Endothelial cell of umbilical vein (primary cell): ENCODE data around the gene AJM1. TPM values are rescaled to one million over a fixed set of nuclear protein-coding genes. Genes with fewer than 3 reads are reported as not detected.

Experiments
- BruUV-seq: library from RNA; stranded (reverse); fragments of 400-500 nt; replicated peaks from 2 replicates; lab custom pipeline; 2021; lab: Mats Ljungman, UMichigan
- CTCF ChIA-PET: fragments of 300-600, 350-600 bp; sonication (Branson Sonifier 250); formaldehyde crosslinking; loops from one replicate; lab custom pipeline; 2021; ENCODE audit warnings: antibody characterized with exemption, inconsistent platforms; lab: Charles Lee
- POLR2A ChIA-PET: fragments of 300-600, 350-600 bp; sonication (Branson Sonifier 250); formaldehyde crosslinking; loops from one replicate; lab custom pipeline; 2021; ENCODE audit warnings: antibody characterized with exemption, inconsistent platforms; lab: Charles Lee
- DNase-seq: peaks from one replicate; pipeline ENCODE4 v3.0.0-alpha.2; 2011; ENCODE audit warnings: low read depth, low spot score
- FAIRE-seq: peaks from 2 replicates; lab custom pipeline; 2011; peaks lifted over from hg19 to GRCh38; lab: Jason Lieb, UNC
- H2AFZ ChIP-seq: 2 replicates; pipeline ENCODE4 v1.6.0; 2012; ENCODE audit warnings: low read depth, low read length, control low read depth, inconsistent platforms
- H3K27ac ChIP-seq: 2 replicates; pipeline ENCODE4 v1.5.1; 2011; ENCODE audit warnings: low read depth, mild to moderate bottlenecking, control low read depth, low read length, moderate library complexity; ENCODE audit not compliant: insufficient read depth
- H3K27me3 ChIP-seq, 2 experiments: 2 replicates each; pipeline versions ENCODE4 v1.6.0 to v1.6.1; 2011; ENCODE audit warnings: low read length in 2 of 2, mixed read lengths in 1 of 2; ENCODE audit not compliant: control insufficient read depth in 2 of 2, insufficient read depth in 2 of 2
- H3K36me3 ChIP-seq, 2 experiments: 2 replicates in 1 of 2; 3 replicates in 1 of 2; pipeline ENCODE4 v1.5.1; 2011; ENCODE audit warnings: low read length in 2 of 2, mild to moderate bottlenecking in 1 of 2, moderate library complexity in 1 of 2; ENCODE audit not compliant: control insufficient read depth in 2 of 2, insufficient read depth in 2 of 2; ENCODE audit errors: extremely low read depth in 1 of 2
- H3K4me1 ChIP-seq: 3 replicates; pipeline ENCODE4 v1.5.1; 2011; ENCODE audit warnings: mild to moderate bottlenecking, low read length; ENCODE audit not compliant: control insufficient read depth, insufficient read depth; ENCODE audit errors: extremely low read depth
- H3K4me2 ChIP-seq: 2 replicates; pipeline ENCODE4 v1.6.1; 2011; ENCODE audit warnings: low read length, control low read depth, mixed read lengths; ENCODE audit not compliant: insufficient read depth
- H3K4me3 ChIP-seq, 3 experiments: fragments of 200-600 bp in 1 of 3; sonication (generic), shearing (Covaris generic) in 1 of 3; replicated peaks in 1 of 3; 2 replicates each; pipeline ENCODE4 v1.5.1; 2011 to 2016; ENCODE audit warnings: control low read depth in 3 of 3, low read length in 3 of 3, mild to moderate bottlenecking in 2 of 3, inconsistent platforms in 1 of 3, low read depth in 1 of 3, moderate library complexity in 1 of 3; ENCODE audit not compliant: insufficient read depth in 1 of 3
- H3K79me2 ChIP-seq: 2 replicates; pipeline ENCODE4 v1.6.0; 2012; ENCODE audit warnings: low read length, inconsistent platforms; ENCODE audit not compliant: control insufficient read depth, insufficient read depth
- H3K9ac ChIP-seq: replicated peaks from 2 replicates; pipeline ENCODE3; 2011; ENCODE audit warnings: low read length, control low read depth; ENCODE audit not compliant: insufficient read depth; ENCODE audit errors: extremely low read depth
- H3K9me1 ChIP-seq: replicated peaks from 3 replicates; pipeline ENCODE4 v1.6.0; 2011; ENCODE audit warnings: mild to moderate bottlenecking, low read length; ENCODE audit not compliant: control insufficient read depth, insufficient read depth; ENCODE audit errors: extremely low read depth
- H3K9me3 ChIP-seq: replicated peaks from 2 replicates; pipeline ENCODE4 v1.5.1; 2012; ENCODE audit warnings: low read length, inconsistent platforms; ENCODE audit not compliant: control insufficient read depth, insufficient read depth
- H4K20me1 ChIP-seq: replicated peaks from 2 replicates; pipeline ENCODE3; 2011; ENCODE audit warnings: mild to moderate bottlenecking, low read length; ENCODE audit not compliant: control insufficient read depth, insufficient read depth; ENCODE audit errors: extremely low read depth
- EZH2 ChIP-seq: IDR thresholded peaks from 2 replicates; pipeline ENCODE4 v1.6.1; 2012; ENCODE audit warnings: borderline replicate concordance, low read depth, mild to moderate bottlenecking, moderate library complexity, low read length, inconsistent platforms; ENCODE audit not compliant: severe bottlenecking
- GATA2 ChIP-seq: IDR thresholded peaks from 2 replicates; pipeline ENCODE4 v1.7.0; 2011; ENCODE audit warnings: low read depth, mild to moderate bottlenecking, moderate library complexity, mixed read lengths, low read length; ENCODE audit not compliant: insufficient read length, insufficient read depth
- JUN ChIP-seq: IDR thresholded peaks from 2 replicates; pipeline ENCODE4 v1.6.1; 2011; ENCODE audit warnings: borderline replicate concordance, low read depth; ENCODE audit not compliant: insufficient read length, insufficient read depth
- POLR2A ChIP-seq: IDR thresholded peaks from 2 replicates; pipeline ENCODE4 v1.6.1; 2012; ENCODE audit warnings: low read depth, mild to moderate bottlenecking, control low read depth, low read length
- dilution Hi-C: fragments of 300-500 bp; cut with MboI; formaldehyde crosslinking; loops from one replicate; pipeline ENCODE4 v1.15.0; 2019; ENCODE audit warnings: low sequenced_read_pairs; ENCODE audit not compliant: extremely low pct_ligation_motif_present
- intact Hi-C: fragments of 100-400 bp; cut with micrococcal nuclease; formaldehyde crosslinking; loops from one replicate; pipeline ENCODE4 v1.10.0; 2022
- polyA plus RNA-seq, 4 experiments: library from polyadenylated mRNA; depleted of rRNA in 3 of 4; stranded (reverse) in 3 of 4; unstranded in 1 of 4; fragments of >200 nt; gene quantifications; 2 replicates each; pipeline versions ENCODE4 v1.2.1 to v1.2.3, GENCODE V29; 2011 to 2012; ENCODE audit warnings: missing spikeins in 1 of 4
- total RNA-seq: library from RNA; stranded (reverse); gene quantifications from 2 replicates; pipeline ENCODE4 v1.2.3, GENCODE V29; 2021
- TF ChIP-seq, protein P1 (sequence below): IDR thresholded peaks from 2 replicates; pipeline ENCODE4 v1.6.1; 2011; ENCODE audit not compliant: insufficient read depth, insufficient read length
- TF ChIP-seq, protein P2 (sequence below), 2 donors: IDR thresholded peaks; 1 replicate in 1 of 2; 2 replicates in 1 of 2; pipeline ENCODE4 v1.5.1; 2011; ENCODE audit warnings: low read length in 2 of 2, mild to moderate bottlenecking in 2 of 2, moderate library complexity in 2 of 2, control low read depth in 1 of 2, inconsistent platforms in 1 of 2, low read depth in 1 of 2; ENCODE audit not compliant: insufficient read depth in 1 of 2; ENCODE audit errors: extremely low read depth in 1 of 2

The AJM1 gene
- total and polyA plus RNA-seq, 2 donors (not counting 3 experiments of a cell fraction or from before 2014, with no cell fraction given) = 0.30 to 1.3 TPM

DNA sequence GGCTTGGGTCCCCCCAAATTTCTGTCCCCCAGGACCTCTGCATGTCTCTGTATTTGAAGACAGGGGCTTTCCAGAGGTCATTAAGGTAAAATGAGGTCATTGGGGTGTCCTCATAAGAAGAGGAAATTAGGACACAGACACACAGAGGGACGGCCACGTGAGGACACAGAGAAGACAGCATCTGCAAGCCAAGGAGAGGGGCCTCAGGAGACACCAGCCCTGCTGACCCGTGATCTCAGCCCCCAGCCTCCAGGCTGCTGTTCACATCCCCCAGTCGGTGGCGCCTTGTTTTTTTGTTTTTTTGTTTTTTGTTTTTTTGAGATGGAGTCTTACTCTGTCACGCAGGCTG, 47.3 kb upstream of the AJM1 start:
- BruUV-seq = no TSS peak
- POLR2A ChIA-PET = no interaction called here
- intact Hi-C loops = loop anchor here (5.0 kb wide), 3 partner anchors 52 to 92 kb away; partner anchors contain the start of genes PHPT1 and TRAF2

More for the DNA sequence above, 47.3 kb upstream of the AJM1 start:
- Histone ChIP-seq H4K20me1 (no peaks in the 10 kb centered on the region), H3K9me3 (no peaks in the 10 kb centered on the region), H3K4me3 (no peak overlapping the region), H3K36me3 (peaks cover 0 to 2% of the 10 kb centered on the region in 2 experiments), H3K27me3 (peaks cover 19 to 23% of the 10 kb centered on the region in 2 experiments), H3K4me1 (peaks cover 7% of the 10 kb centered on the region), H2AFZ (no peak overlapping the region), H3K9me1 (no peaks in the 10 kb centered on the region), H3K9ac (no peak overlapping the region), H3K4me2 (no peak overlapping the region), H3K79me2 (peaks cover 1% of the 10 kb centered on the region), H3K27ac (no peak overlapping the region)
- FAIRE-seq = no peak
- dilution Hi-C loops = no loop called here
- no peak for DNase-seq
- CTCF ChIA-PET = interaction anchor here (1.5 kb wide), 1 partner anchor 29 kb away, joined by 5 read pairs; no protein-coding TSS in a partner anchor
- TF ChIP-seq, protein P1, sequence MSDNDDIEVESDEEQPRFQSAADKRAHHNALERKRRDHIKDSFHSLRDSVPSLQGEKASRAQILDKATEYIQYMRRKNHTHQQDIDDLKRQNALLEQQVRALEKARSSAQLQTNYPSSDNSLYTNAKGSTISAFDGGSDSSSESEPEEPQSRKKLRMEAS = no peak
- TF ChIP-seq, protein P2, sequence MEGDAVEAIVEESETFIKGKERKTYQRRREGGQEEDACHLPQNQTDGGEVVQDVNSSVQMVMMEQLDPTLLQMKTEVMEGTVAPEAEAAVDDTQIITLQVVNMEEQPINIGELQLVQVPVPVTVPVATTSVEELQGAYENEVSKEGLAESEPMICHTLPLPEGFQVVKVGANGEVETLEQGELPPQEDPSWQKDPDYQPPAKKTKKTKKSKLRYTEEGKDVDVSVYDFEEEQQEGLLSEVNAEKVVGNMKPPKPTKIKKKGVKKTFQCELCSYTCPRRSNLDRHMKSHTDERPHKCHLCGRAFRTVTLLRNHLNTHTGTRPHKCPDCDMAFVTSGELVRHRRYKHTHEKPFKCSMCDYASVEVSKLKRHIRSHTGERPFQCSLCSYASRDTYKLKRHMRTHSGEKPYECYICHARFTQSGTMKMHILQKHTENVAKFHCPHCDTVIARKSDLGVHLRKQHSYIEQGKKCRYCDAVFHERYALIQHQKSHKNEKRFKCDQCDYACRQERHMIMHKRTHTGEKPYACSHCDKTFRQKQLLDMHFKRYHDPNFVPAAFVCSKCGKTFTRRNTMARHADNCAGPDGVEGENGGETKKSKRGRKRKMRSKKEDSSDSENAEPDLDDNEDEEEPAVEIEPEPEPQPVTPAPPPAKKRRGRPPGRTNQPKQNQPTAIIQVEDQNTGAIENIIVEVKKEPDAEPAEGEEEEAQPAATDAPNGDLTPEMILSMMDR (IDR thresholded peaks at IDR 0.05; ENCODE audit: extremely low read depth in 1 of 2, insufficient read depth in 1 of 2, low read depth in 1 of 2, low read length in 2 of 2) = no peak
- TF ChIP-seq JUN (no peak), POLR2A (no peak), GATA2 (no peak), EZH2 (no peak)
